NT2/D1 (cell line): ENCODE results near the gene SLC46A1.

Experiments used
- DNase-seq: peaks from one replicate; pipeline ENCODE4 v3.0.0-alpha.2; 2011; ENCODE audit warnings: low read depth, low spot score
- H3K27me3 ChIP-seq: 2 replicates; pipeline ENCODE4 v1.6.0; 2011; ENCODE audit warnings: mild to moderate bottlenecking; ENCODE audit not compliant: insufficient read length, insufficient read depth
- H3K36me3 ChIP-seq: 2 replicates; pipeline ENCODE4 v1.6.1; 2011; ENCODE audit warnings: mild to moderate bottlenecking, low read length, mixed read lengths; ENCODE audit not compliant: insufficient read depth, insufficient read length
- H3K4me1 ChIP-seq: 2 replicates; pipeline ENCODE4 v1.5.1; 2011; ENCODE audit not compliant: insufficient read depth, insufficient read length
- H3K4me3 ChIP-seq: 2 replicates; pipeline ENCODE4 v1.5.1; 2011; ENCODE audit warnings: low read depth; ENCODE audit not compliant: insufficient read length
- H3K9ac ChIP-seq: 2 replicates; pipeline ENCODE4 v1.6.0; 2011; ENCODE audit warnings: low read depth; ENCODE audit not compliant: insufficient read length
- H3K9me3 ChIP-seq: 2 replicates; pipeline ENCODE4 v1.5.1; 2011; ENCODE audit warnings: mild to moderate bottlenecking, low read length; ENCODE audit not compliant: insufficient read depth
- SUZ12 ChIP-seq: IDR thresholded peaks from 2 replicates; pipeline ENCODE4 v1.6.1; 2011; ENCODE audit not compliant: insufficient read length, insufficient read depth; ENCODE audit errors: extremely low read depth
- YY1 ChIP-seq: IDR thresholded peaks from 2 replicates; pipeline ENCODE4 v1.6.1; 2011; ENCODE audit not compliant: insufficient read length, insufficient read depth
- ZNF274 ChIP-seq: IDR thresholded peaks from 2 replicates; pipeline ENCODE4 v1.6.1; 2011; ENCODE audit warnings: mild to moderate bottlenecking, low read depth, low read length

SLC46A1 gene

GRCh38 chr17:28363776-28364650 is 42.0 kb downstream of the SLC46A1 start:
- Histone ChIP-seq H3K36me3 (peaks cover 64% of the 10 kb centered on the region), H3K4me3 (no peak overlapping the region), H3K4me1 (no peaks in the 10 kb centered on the region), H3K9ac (no peak overlapping the region), H3K27me3 (no peaks in the 10 kb centered on the region), H3K9me3 (no peaks in the 10 kb centered on the region)
- TF ChIP-seq SUZ12: no peak
- no peak for TF ChIP-seq ZNF274
- no peak for TF ChIP-seq YY1
- DNase-seq: no peak

- no peak overlapping the region for H3K4me3 ChIP-seq
- H3K36me3 ChIP-seq: peaks cover 73% of the 10 kb centered on the region
- no peak for TF ChIP-seq YY1
- TF ChIP-seq SUZ12: no peak
- TF ChIP-seq ZNF274: no peak
- DNase-seq: no peak
- H3K4me1 ChIP-seq: no peaks in the 10 kb centered on the region
- H3K9ac ChIP-seq: no peak overlapping the region
- H3K27me3 ChIP-seq: no peaks in the 10 kb centered on the region
- no peaks in the 10 kb centered on the region for H3K9me3 ChIP-seq
These were observed 42.8 kb downstream of the SLC46A1 start for GRCh38 chr17:28363186-28363585.

- H3K9me3 ChIP-seq: no peaks in the 10 kb centered on the region
- H3K4me1 ChIP-seq: no peaks in the 10 kb centered on the region
- DNase-seq: no peak
- no peaks in the 10 kb centered on the region for H3K27me3 ChIP-seq
- TF ChIP-seq ZNF274: no peak
- TF ChIP-seq SUZ12: no peak
- no peak for TF ChIP-seq YY1
- peaks cover 71% of the 10 kb centered on the region for H3K36me3 ChIP-seq
- peak overlapping the region; percentile 93 for H3K4me3 ChIP-seq
- H3K9ac ChIP-seq: peak overlapping the region; percentile 97
These were observed 48.2 kb downstream of the SLC46A1 start for GRCh38 chr17:28357901-28358197.

- Histone ChIP-seq H3K36me3 (peaks cover 68% of the 10 kb centered on the region), H3K27me3 (no peaks in the 10 kb centered on the region), H3K4me1 (no peaks in the 10 kb centered on the region), H3K9ac (peak within 1 kb of the TSS; percentile 99), H3K9me3 (no peaks in the 10 kb centered on the region), H3K4me3 (peak within 1 kb of the TSS; percentile 93)
- DNase-seq: peak; percentile 82
- TF ChIP-seq ZNF274: no peak
- peak; percentile 75 for TF ChIP-seq YY1
These were observed 48.7 kb downstream of the SLC46A1 start, which contains the start of gene POLDIP2 for GRCh38 chr17:28357061-28357900. POLDIP2 (minus strand) TSS chr17:28357527; CDS start chr17:28357448, 79 bp downstream.

GRCh38 chr17:28350271-28350670 is 55.7 kb downstream of the SLC46A1 start:
- no peaks in the 10 kb centered on the region for H3K9me3 ChIP-seq
- no peak overlapping the region for H3K9ac ChIP-seq
- no peak overlapping the region for H3K4me3 ChIP-seq
- H3K4me1 ChIP-seq: peaks cover 6% of the 10 kb centered on the region
- peaks cover 92% of the 10 kb centered on the region for H3K36me3 ChIP-seq
- no peak for DNase-seq
- no peaks in the 10 kb centered on the region for H3K27me3 ChIP-seq
- TF ChIP-seq ZNF274 (no peak), YY1 (no peak), SUZ12 (no peak)

GRCh38 chr17:28348979-28349378 is 57.0 kb downstream of the SLC46A1 start:
- Histone ChIP-seq H3K9me3 (no peaks in the 10 kb centered on the region), H3K9ac (no peak overlapping the region), H3K36me3 (peaks cover 94% of the 10 kb centered on the region), H3K4me3 (no peak overlapping the region), H3K27me3 (no peaks in the 10 kb centered on the region), H3K4me1 (peaks cover 6% of the 10 kb centered on the region)
- no peak for DNase-seq
- no peak for TF ChIP-seq SUZ12
- no peak for TF ChIP-seq YY1
- no peak for TF ChIP-seq ZNF274
